Ascending aorta (tissue), 2 donors: Measurements from ENCODE around the gene CLEC16A. TPM values are rescaled to one million over a fixed set of nuclear protein-coding genes. Genes with fewer than 3 reads are reported as not detected.

ENCODE experiments used
- DNase-seq, 2 donors: peaks; one replicate each; pipeline ENCODE4 v3.0.0-alpha.2; 2019; ENCODE audit warnings: low spot score in 2 of 2
- H3K27ac ChIP-seq, 2 donors: fragments of 200-600 bp; sonication (generic); one replicate each; pipeline ENCODE4 v1.5.1; 2016 to 2017; ENCODE audit warnings: mild to moderate bottlenecking in 1 of 2
- H3K27me3 ChIP-seq: fragments of 200-600 bp; sonication (generic); one replicate; pipeline ENCODE4 v1.5.1; 2017
- H3K36me3 ChIP-seq, 2 donors: fragments of 200-600 bp; sonication (generic); one replicate each; pipeline ENCODE4 v1.5.1; 2016
- H3K4me1 ChIP-seq, 2 donors: fragments of 200-600 bp; sonication (generic); one replicate each; pipeline ENCODE4 v1.5.1; 2016 to 2017; ENCODE audit warnings: mild to moderate bottlenecking in 1 of 2
- H3K4me3 ChIP-seq, 2 donors: fragments of 200-600 bp; sonication (generic); one replicate each; pipeline ENCODE4 v1.5.1; 2016 to 2017; ENCODE audit warnings: mild to moderate bottlenecking in 1 of 2
- H3K9me3 ChIP-seq, 2 donors: fragments of 200-600 bp; sonication (generic); one replicate each; pipeline ENCODE4 v1.5.1; 2016
- CTCF ChIP-seq, 3 experiments: fragments of 200-600 bp in 2 of 3; fragments of 450-650 bp in 1 of 3; sonication (generic) in 2 of 3; IDR thresholded peaks; one replicate each; pipeline ENCODE4 v1.5.1; 2016 to 2019; ENCODE audit warnings: antibody characterized with exemption in 3 of 3, mild to moderate bottlenecking in 1 of 3, moderate library complexity in 1 of 3
- intact Hi-C: fragments of 100-400 bp; cut with DNase I; formaldehyde crosslinking; loops from one replicate; pipeline ENCODE4 v1.15.1; 2023
- total RNA-seq: library from RNA; depleted of rRNA; stranded (reverse); fragments of >200 nt; gene quantifications from one replicate; pipeline ENCODE4 v1.1.0, GENCODE V29; 2016

CLEC16A gene
- total RNA-seq, 1 donor from 2014 or later = 16.2 TPM

DNA sequence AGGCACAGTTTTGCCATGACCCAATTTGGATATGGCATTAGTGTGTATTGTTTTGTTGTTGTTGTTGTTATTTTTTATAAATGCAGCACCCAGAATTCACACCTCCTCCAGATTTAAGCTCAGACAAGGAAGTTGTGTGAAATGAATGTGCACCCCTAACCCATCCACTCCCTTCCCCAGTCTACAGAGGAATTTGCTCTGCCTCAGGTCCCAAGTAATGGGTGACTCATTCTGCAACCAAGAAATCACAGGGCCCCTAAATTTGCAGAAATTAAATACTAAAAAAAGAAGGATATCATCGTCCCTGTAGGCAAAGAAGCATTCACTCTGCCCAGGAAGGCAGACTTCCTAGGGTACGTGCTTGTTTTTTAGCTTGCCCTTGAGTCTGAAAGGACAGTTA lies 62.3 kb downstream of the CLEC16A start:
- no peak for TF ChIP-seq CTCF (IDR thresholded peaks at IDR 0.05)
- no peaks in the 10 kb centered on the region for H3K9me3 ChIP-seq
- H3K36me3 ChIP-seq = peaks cover 8 to 13% of the 10 kb centered on the region in 2 donors
- H3K27ac ChIP-seq = no peak overlapping the region
- intact Hi-C loops = no loop called here
- no peak for DNase-seq
- no peaks in the 10 kb centered on the region for H3K4me1 ChIP-seq
- H3K4me3 ChIP-seq = no peak overlapping the region
- H3K27me3 ChIP-seq = no peaks in the 10 kb centered on the region

DNA sequence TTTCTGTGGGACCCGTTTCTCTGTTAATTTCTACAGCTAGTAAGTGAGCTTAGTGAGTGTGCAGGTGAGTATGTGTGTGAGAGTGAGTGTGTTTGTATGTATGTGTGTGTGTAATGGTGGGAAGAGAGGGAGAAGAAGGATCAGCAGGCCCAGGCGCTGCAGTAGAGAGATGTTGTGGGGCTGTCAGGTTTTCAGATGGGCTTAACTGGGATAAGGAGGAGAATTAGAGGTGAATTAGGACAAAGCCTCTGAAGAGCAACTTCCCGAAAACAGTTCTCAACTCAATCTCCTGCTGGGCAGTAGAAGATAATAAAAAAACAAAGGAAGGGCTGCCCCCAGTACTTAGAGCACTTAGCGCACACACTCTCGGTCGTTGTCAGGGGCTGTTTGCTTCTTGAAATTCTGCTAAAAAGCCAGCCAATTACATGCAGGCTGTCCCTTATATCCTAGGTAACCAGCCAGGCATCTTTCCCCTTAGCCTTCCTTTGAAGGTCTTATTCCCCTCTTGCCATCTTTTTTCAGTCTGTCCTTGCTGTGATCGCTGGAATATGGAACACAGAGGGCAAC lies 63.4 kb downstream of the CLEC16A start:
- H3K9me3 ChIP-seq = no peaks in the 10 kb centered on the region
- H3K27me3 ChIP-seq = no peaks in the 10 kb centered on the region
- TF ChIP-seq CTCF (IDR thresholded peaks at IDR 0.05) = no peak
- no peak overlapping the region for H3K27ac ChIP-seq
- H3K36me3 ChIP-seq = peaks cover 8 to 14% of the 10 kb centered on the region in 2 donors
- H3K4me3 ChIP-seq = no peak overlapping the region
- DNase-seq = no peak
- no peaks in the 10 kb centered on the region for H3K4me1 ChIP-seq
- intact Hi-C loops = no loop called here

- H3K9me3 ChIP-seq = no peaks in the 10 kb centered on the region
- H3K27ac ChIP-seq = no peak overlapping the region
- no peaks in the 10 kb centered on the region for H3K27me3 ChIP-seq
- peaks cover 0 to 7% of the 10 kb centered on the region in 2 donors for H3K36me3 ChIP-seq
- H3K4me1 ChIP-seq = no peaks in the 10 kb centered on the region
- no peak for TF ChIP-seq CTCF (IDR thresholded peaks at IDR 0.05)
- no peak overlapping the region for H3K4me3 ChIP-seq
- no peak for DNase-seq
- intact Hi-C loops = no loop called here
Measured at GRCh38 chr16:11009027-11009755, 64.8 kb downstream of the CLEC16A start.

- Histone ChIP-seq H3K27me3 (no peaks in the 10 kb centered on the region), H3K4me3 (no peak overlapping the region), H3K27ac (no peak overlapping the region), H3K9me3 (no peaks in the 10 kb centered on the region), H3K36me3 (peaks cover 0 to 7% of the 10 kb centered on the region in 2 donors), H3K4me1 (no peaks in the 10 kb centered on the region)
- intact Hi-C loops = no loop called here
- no peak for TF ChIP-seq CTCF (IDR thresholded peaks at IDR 0.05)
- no peak for DNase-seq
Measured at GRCh38 chr16:11010575-11011221, 66.3 kb downstream of the CLEC16A start.

- H3K27ac ChIP-seq = no peak overlapping the region
- TF ChIP-seq CTCF (IDR thresholded peaks at IDR 0.05) = no peak
- intact Hi-C loops = no loop called here
- no peaks in the 10 kb centered on the region for H3K27me3 ChIP-seq
- H3K36me3 ChIP-seq = peaks cover 0 to 7% of the 10 kb centered on the region in 2 donors
- H3K4me3 ChIP-seq = no peak overlapping the region
- no peaks in the 10 kb centered on the region for H3K9me3 ChIP-seq
- no peaks in the 10 kb centered on the region for H3K4me1 ChIP-seq
- no peak for DNase-seq
Measured at GRCh38 chr16:11011326-11011725, 67.0 kb downstream of the CLEC16A start.
